Mammary epithelial cell (primary cell): Measurements from ENCODE around the gene CASZ1.

Source experiments
- EZH2 ChIP-seq: IDR thresholded peaks from 2 replicates; pipeline ENCODE4 v1.6.1; 2012; ENCODE audit warnings: low read length, inconsistent platforms, borderline replicate concordance
- TF ChIP-seq, protein P1 (sequence below), 2 donors: IDR thresholded peaks in 1 of 2; conservative IDR thresholded peaks in 1 of 2; 2 replicates each; pipeline ENCODE4 v1.5.1; 2011 to 2012; ENCODE audit warnings: inconsistent platforms in 2 of 2, low read length in 2 of 2, mild to moderate bottlenecking in 2 of 2, control low read depth in 1 of 2, low read depth in 1 of 2; ENCODE audit not compliant: insufficient read depth in 1 of 2; ENCODE audit errors: extremely low read depth in 1 of 2

DNA sequence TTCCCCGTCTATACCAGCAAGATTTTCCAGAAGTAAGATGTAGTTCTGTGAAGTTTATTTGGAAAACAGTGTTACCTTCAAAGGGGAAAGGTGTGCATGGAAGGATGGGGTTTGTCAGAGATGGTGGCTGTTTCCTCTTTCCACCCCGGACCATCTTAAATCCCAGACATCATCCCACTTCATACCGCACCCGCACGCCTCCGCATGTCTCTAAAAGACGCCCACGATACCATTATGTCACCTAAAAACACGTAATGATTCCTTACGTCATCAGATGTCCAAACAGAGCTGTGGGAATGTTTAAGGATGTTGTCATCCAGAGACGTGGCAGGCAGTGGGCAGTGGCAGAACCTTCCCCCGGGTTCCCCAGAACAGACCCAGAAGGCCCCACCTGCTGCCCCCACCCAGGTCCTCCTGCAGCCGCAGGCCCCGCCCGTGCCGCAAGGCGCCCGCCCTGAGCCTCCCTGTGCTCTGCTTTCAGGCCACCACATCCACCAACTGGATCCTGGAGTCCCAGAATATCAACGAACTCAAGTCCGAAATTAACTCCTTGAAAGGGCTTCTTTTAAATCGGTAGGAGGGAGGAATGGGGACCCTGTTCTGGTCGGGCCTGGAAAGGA is 169.5 kb downstream of the CASZ1 start:
- no peak for TF ChIP-seq EZH2
- TF ChIP-seq, protein P1, sequence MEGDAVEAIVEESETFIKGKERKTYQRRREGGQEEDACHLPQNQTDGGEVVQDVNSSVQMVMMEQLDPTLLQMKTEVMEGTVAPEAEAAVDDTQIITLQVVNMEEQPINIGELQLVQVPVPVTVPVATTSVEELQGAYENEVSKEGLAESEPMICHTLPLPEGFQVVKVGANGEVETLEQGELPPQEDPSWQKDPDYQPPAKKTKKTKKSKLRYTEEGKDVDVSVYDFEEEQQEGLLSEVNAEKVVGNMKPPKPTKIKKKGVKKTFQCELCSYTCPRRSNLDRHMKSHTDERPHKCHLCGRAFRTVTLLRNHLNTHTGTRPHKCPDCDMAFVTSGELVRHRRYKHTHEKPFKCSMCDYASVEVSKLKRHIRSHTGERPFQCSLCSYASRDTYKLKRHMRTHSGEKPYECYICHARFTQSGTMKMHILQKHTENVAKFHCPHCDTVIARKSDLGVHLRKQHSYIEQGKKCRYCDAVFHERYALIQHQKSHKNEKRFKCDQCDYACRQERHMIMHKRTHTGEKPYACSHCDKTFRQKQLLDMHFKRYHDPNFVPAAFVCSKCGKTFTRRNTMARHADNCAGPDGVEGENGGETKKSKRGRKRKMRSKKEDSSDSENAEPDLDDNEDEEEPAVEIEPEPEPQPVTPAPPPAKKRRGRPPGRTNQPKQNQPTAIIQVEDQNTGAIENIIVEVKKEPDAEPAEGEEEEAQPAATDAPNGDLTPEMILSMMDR (conservative IDR thresholded peaks at IDR 0.05 in 1 of 2, IDR thresholded peaks at IDR 0.05 in 1 of 2; ENCODE audit: extremely low read depth in 1 of 2, insufficient read depth in 1 of 2, low read depth in 1 of 2, low read length in 2 of 2), result no peak
